ENCODE results near the gene SMYD3. TPM values are rescaled to one million over a fixed set of nuclear protein-coding genes. Genes with fewer than 3 reads are reported as not detected.

SMYD3 gene
- total and polyA plus RNA-seq, 2 donors (not counting 3 experiments of a cell fraction or from before 2014, with no cell fraction given), result 16.0 to 32.1 TPM

DNA sequence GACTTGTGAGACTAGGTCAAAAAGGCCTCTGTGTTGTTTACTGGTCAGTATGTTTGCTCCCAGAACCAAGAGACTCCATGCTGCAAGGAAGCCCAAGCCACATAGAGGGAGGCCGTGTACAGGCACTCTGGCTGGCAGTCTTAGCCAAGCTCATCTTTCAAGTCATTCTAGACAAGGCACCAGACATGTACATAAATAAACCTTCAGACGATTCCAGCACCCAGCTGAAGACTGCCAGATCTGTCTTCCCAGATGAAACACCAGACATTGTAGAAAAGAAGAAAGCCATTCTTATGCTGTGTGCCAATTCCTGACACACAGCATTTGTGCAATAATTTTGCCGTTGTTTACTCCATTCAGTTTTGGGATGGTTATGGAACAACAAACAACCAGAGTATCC lies 756.8 kb downstream of the SMYD3 start:
- dilution Hi-C loops (cut with MboI; ENCODE audit: extremely low pct_ligation_motif_present, low sequenced_read_pairs) (no loop called here), intact Hi-C loops (cut with micrococcal nuclease) (no loop called here)
- ChIA-PET POLR2A (no interaction called here), CTCF (no interaction called here)
- no peaks in the 10 kb centered on the region for H3K9me3 ChIP-seq (replicated peaks; ENCODE audit: control insufficient read depth, insufficient read depth, low read length)
- no peaks in the 10 kb centered on the region for H3K27me3 ChIP-seq (ENCODE audit: control insufficient read depth in 2 of 2, insufficient read depth in 2 of 2, low read length in 2 of 2)
- no TSS peak for BruUV-seq (replicated peaks)
- H3K9ac ChIP-seq (replicated peaks; ENCODE audit: extremely low read depth, insufficient read depth, low read length), result no peak overlapping the region
- no peak overlapping the region for H2AFZ ChIP-seq (ENCODE audit: low read depth, low read length)
- no peak for DNase-seq (ENCODE audit: low read depth, low spot score)
- TF ChIP-seq POLR2AphosphoS5 (IDR thresholded peaks at IDR 0.05; ENCODE audit: insufficient read depth, low read depth, low read length) (no peak), CTCF (IDR thresholded peaks at IDR 0.05; ENCODE audit: extremely low read depth in 1 of 2, insufficient read depth in 1 of 2, low read depth in 1 of 2, low read length in 2 of 2) (no peak), FOS (IDR thresholded peaks at IDR 0.05; ENCODE audit: borderline replicate concordance, insufficient read depth, low read length) (no peak), POLR2A (IDR thresholded peaks at IDR 0.05; ENCODE audit: low read depth, low read length) (no peak), EZH2 (IDR thresholded peaks at IDR 0.05; ENCODE audit: borderline replicate concordance, low read depth, low read length, severe bottlenecking) (no peak), JUN (IDR thresholded peaks at IDR 0.05; ENCODE audit: borderline replicate concordance, insufficient read depth, insufficient read length, low read depth) (no peak), MYC (IDR thresholded peaks at IDR 0.05; ENCODE audit: low read depth, low read length) (no peak), GATA2 (IDR thresholded peaks at IDR 0.05; ENCODE audit: insufficient read depth, insufficient read length, low read depth, low read length) (no peak)
- TF ChIP-seq, protein P1, sequence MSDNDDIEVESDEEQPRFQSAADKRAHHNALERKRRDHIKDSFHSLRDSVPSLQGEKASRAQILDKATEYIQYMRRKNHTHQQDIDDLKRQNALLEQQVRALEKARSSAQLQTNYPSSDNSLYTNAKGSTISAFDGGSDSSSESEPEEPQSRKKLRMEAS (IDR thresholded peaks at IDR 0.05; ENCODE audit: insufficient read depth, insufficient read length), result no peak
- no peak overlapping the region for H3K4me2 ChIP-seq (ENCODE audit: insufficient read depth, low read length)
- no peaks in the 10 kb centered on the region for H4K20me1 ChIP-seq (replicated peaks; ENCODE audit: control insufficient read depth, extremely low read depth, insufficient read depth, low read length)
- FAIRE-seq, result no peak
- H3K27ac ChIP-seq (ENCODE audit: insufficient read depth, low read depth, low read length), result no peak overlapping the region
- no peak overlapping the region for H3K4me3 ChIP-seq (replicated peaks in 1 of 3; ENCODE audit: insufficient read depth in 1 of 3, low read depth in 1 of 3, low read length in 3 of 3)
- H3K9me1 ChIP-seq (replicated peaks; ENCODE audit: control insufficient read depth, extremely low read depth, insufficient read depth, low read length), result no peaks in the 10 kb centered on the region
- no peaks in the 10 kb centered on the region for H3K4me1 ChIP-seq (ENCODE audit: control insufficient read depth, extremely low read depth, insufficient read depth, low read length)
- H3K79me2 ChIP-seq (ENCODE audit: control insufficient read depth, insufficient read depth, low read length), result no peaks in the 10 kb centered on the region
- H3K36me3 ChIP-seq (ENCODE audit: control insufficient read depth in 2 of 2, extremely low read depth in 1 of 2, insufficient read depth in 2 of 2, low read length in 2 of 2), result no peaks in the 10 kb centered on the region
